ENCODE results near the gene TSPAN15.

Gene TSPAN15

GRCh38 chr10:69497611-69498390 is 46.5 kb downstream of the TSPAN15 start:
- no peak overlapping the region for H3K4me3 ChIP-seq (ENCODE audit: low read depth, low read length)
- DNase-seq (ENCODE audit: low read depth), result no peak
- no peak for TF ChIP-seq CTCF (conservative IDR thresholded peaks at IDR 0.05; ENCODE audit: low read depth, low read length)

GRCh38 chr10:69498711-69499471 is 47.6 kb downstream of the TSPAN15 start:
- no peak for TF ChIP-seq CTCF (conservative IDR thresholded peaks at IDR 0.05; ENCODE audit: low read depth, low read length)
- no peak for DNase-seq (ENCODE audit: low read depth)
- H3K4me3 ChIP-seq (ENCODE audit: low read depth, low read length), result no peak overlapping the region

GRCh38 chr10:69499726-69500689 is 48.7 kb downstream of the TSPAN15 start:
- TF ChIP-seq CTCF (conservative IDR thresholded peaks at IDR 0.05; ENCODE audit: low read depth, low read length), result no peak
- no peak for DNase-seq (ENCODE audit: low read depth)
- H3K4me3 ChIP-seq (ENCODE audit: low read depth, low read length), result no peak overlapping the region

- H3K4me3 ChIP-seq (ENCODE audit: low read depth, low read length), result no peak overlapping the region
- TF ChIP-seq CTCF (conservative IDR thresholded peaks at IDR 0.05; ENCODE audit: low read depth, low read length), result no peak
- DNase-seq (ENCODE audit: low read depth), result no peak
Observed at GRCh38 chr10:69500864-69501468, 49.7 kb downstream of the TSPAN15 start.

GRCh38 chr10:69501657-69502056 is 50.4 kb downstream of the TSPAN15 start:
- H3K4me3 ChIP-seq (ENCODE audit: low read depth, low read length), result no peak overlapping the region
- no peak for DNase-seq (ENCODE audit: low read depth)
- no peak for TF ChIP-seq CTCF (conservative IDR thresholded peaks at IDR 0.05; ENCODE audit: low read depth, low read length)

GRCh38 chr10:69502589-69502988 is 51.3 kb downstream of the TSPAN15 start:
- no peak overlapping the region for H3K4me3 ChIP-seq (ENCODE audit: low read depth, low read length)
- no peak for TF ChIP-seq CTCF (conservative IDR thresholded peaks at IDR 0.05; ENCODE audit: low read depth, low read length)
- no peak for DNase-seq (ENCODE audit: low read depth)
